Ovary (tissue), 3 donors: Measurements from ENCODE around the gene SCRG1.

Experiments used
- POLR2A ChIP-seq: fragments of 450-650 bp; IDR thresholded peaks from one replicate; pipeline ENCODE4 v1.6.1; 2017; ENCODE audit warnings: antibody characterized with exemption, mild to moderate bottlenecking, moderate library complexity
- TF ChIP-seq, protein P1 (sequence below), 3 donors: fragments of 450-650 bp in 2 of 3; fragments of 200-600 bp in 1 of 3; IDR thresholded peaks; one replicate each; pipeline versions ENCODE4 v1.5.1 to v1.8.0; 2016 to 2022; ENCODE audit warnings: antibody characterized with exemption in 3 of 3, mild to moderate bottlenecking in 1 of 3
- donor health status: DM: no; HTN: no; CAD: no.

- TF ChIP-seq, protein P1, sequence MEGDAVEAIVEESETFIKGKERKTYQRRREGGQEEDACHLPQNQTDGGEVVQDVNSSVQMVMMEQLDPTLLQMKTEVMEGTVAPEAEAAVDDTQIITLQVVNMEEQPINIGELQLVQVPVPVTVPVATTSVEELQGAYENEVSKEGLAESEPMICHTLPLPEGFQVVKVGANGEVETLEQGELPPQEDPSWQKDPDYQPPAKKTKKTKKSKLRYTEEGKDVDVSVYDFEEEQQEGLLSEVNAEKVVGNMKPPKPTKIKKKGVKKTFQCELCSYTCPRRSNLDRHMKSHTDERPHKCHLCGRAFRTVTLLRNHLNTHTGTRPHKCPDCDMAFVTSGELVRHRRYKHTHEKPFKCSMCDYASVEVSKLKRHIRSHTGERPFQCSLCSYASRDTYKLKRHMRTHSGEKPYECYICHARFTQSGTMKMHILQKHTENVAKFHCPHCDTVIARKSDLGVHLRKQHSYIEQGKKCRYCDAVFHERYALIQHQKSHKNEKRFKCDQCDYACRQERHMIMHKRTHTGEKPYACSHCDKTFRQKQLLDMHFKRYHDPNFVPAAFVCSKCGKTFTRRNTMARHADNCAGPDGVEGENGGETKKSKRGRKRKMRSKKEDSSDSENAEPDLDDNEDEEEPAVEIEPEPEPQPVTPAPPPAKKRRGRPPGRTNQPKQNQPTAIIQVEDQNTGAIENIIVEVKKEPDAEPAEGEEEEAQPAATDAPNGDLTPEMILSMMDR (IDR thresholded peaks at IDR 0.05), result no peak
- TF ChIP-seq POLR2A, result no peak
These were observed 63.8 kb downstream of the SCRG1 start for GRCh38 chr4:173334891-173335752.
